Measurements from ENCODE around the gene PARP16. TPM values are rescaled to one million over a fixed set of nuclear protein-coding genes. Genes with fewer than 3 reads are reported as not detected.
"Not testable (repeated sequence)": the region's sequence is repeated elsewhere in the genome, so short reads cannot be mapped to it uniquely, and the experiment has no call there.

PARP16 gene
- total RNA-seq, 2 experiments from 2014 or later = 17.9 to 20.1 TPM

DNA sequence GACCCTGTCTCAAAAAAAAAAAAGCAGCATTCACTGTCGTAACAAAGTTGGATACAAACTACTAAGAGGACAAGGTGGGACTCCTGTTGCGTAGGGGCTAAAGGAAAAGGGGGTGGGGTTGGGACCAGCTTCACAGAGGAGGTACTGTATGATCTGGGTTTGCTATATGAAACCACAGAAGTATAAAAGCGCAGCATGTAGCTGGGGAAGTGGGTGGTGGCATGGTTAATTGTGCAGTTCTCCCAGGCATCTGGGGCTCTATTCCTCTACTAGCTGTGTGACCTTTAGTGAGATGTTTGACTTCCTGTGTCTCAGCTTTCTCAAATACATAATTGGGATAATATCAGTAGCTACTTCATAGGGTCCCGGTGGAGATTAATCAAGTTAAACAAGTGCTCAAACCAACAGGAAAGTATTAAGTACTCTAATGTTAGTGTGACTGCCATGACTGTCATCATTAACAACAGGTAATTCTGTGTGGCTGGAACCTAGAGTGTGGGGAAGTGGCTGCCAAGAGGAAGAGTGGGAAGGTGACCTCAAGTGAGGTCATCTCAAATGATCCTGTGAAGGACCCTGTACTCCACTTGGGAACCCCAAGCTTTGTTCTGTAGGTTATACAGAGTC, 11.5 kb downstream of the PARP16 start:
- Mint-ChIP-seq H3K4me3 (no peak overlapping the region), H3K36me3 (ENCODE audit: low read depth) (no peaks in the 10 kb centered on the region), H3K4me1 (peaks cover 37% of the 10 kb centered on the region), H3K27ac (peak overlapping the region; percentile 86), H3K27me3 (no peaks in the 10 kb centered on the region), H3K9me3 (ENCODE audit: low read depth) (no peaks in the 10 kb centered on the region)
- intact Hi-C loops (cut with DNase I, micrococcal nuclease) = no loop called here
- no peak for DNase-seq
- ChIA-PET CTCF (interaction anchor here (0.6 to 1.6 kb wide), 5 partner anchors 12 to 219 kb away, joined by 3 read pairs; partner anchors contain the start of gene PARP16), POLR2A (interaction anchor here (1.0 to 1.3 kb wide), 2 partner anchors 11 to 29 kb away, joined by 4 read pairs; partner anchors contain the start of genes PARP16 and RNU5B-1)
- peak; percentile 59 for ATAC-seq

DNA sequence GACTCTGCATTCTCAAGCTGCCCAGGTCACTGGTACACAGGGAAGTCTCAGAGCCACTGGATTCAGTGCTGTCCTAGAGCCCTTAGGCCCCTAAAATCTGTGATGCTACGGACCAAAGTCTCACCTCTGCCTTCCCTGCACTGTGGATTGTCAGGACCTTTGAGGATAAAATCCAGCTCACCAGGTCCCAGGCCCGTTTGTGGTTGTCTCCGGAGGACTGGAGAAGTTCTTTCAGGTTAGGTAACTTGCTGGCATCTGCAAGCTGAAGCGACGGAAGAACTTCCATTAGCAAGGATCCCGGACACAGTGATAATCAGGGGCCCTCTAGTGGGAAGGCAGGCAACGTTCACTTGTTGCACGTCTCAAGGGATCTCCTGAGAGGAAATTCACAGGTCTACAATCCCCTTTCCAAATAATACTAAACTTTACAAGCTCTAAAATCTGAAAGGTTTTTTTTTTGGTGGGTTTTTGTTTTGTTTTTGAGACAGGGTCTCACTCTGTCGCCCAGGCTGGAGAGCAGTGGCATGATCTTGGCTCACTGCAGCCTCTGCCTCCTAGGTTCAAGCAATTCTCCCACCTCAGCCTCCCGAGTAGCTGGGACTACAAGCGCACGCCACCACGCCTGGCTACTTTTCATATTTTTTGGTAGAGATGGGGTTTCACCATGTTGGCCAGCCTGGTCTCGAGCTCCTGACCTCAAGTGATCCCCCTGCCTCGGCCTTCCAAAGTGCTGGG, 15.7 kb downstream of the PARP16 start:
- not testable (repeated sequence) for H3K27me3 Mint-ChIP-seq

DNA sequence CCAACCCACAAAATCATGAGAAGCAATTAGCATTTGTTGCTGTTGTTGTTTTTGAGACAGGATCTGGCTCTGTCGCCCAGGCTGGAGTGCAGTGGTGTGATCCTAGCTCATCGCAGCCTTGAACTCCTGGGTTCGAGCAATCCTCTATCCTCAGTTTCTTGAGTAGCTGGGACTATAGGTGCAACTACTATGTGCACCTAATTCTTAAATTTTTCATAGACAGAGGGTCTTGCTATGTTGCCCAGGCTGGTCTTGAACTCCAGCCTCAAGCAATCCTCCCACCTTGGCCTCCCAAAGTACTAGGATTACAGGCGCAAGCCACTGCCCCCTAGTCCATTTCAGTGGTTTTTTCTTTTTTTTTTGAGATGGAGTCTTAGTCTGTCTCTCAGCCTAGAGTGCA, 18.3 kb downstream of the PARP16 start:
- intact Hi-C loops (cut with DNase I, micrococcal nuclease) = no loop called here
- POLR2A ChIA-PET = no interaction called here
- Mint-ChIP-seq H3K4me1 (no peaks in the 10 kb centered on the region), H3K4me3 (no peak overlapping the region), H3K36me3 (ENCODE audit: low read depth) (peaks cover 8% of the 10 kb centered on the region), H3K9me3 (ENCODE audit: low read depth) (no peaks in the 10 kb centered on the region), H3K27ac (no peak overlapping the region), H3K27me3 (no peaks in the 10 kb centered on the region)
- DNase-seq = no peak
- CTCF ChIA-PET = interaction anchor here (0.7 to 1.1 kb wide), 2 partner anchors 19 to 56 kb away, joined by 3 read pairs; no protein-coding TSS in a partner anchor
- no peak for ATAC-seq

More for the DNA sequence above, 15.7 kb downstream of the PARP16 start:
- peak; percentile 68 for ATAC-seq
- H3K27ac Mint-ChIP-seq; H3K36me3 Mint-ChIP-seq (ENCODE audit: low read depth); POLR2A ChIA-PET; H3K9me3 Mint-ChIP-seq (ENCODE audit: low read depth); H3K4me3 Mint-ChIP-seq: not testable (repeated sequence)
- CTCF ChIA-PET = interaction anchor here (0.6 to 2.9 kb wide), 13 partner anchors 10 to 236 kb away, joined by 3 to 12 read pairs (median 4); no protein-coding TSS in a partner anchor
- intact Hi-C loops (cut with DNase I, micrococcal nuclease) = loop anchor here (1.0 to 5.0 kb wide), 3 partner anchors 59 to 82 kb away; partner anchors contain the start of gene CILP (in 1 of the 2)
- DNase-seq = peak; percentile 60
- peaks cover 15% of the 10 kb centered on the region for H3K4me1 Mint-ChIP-seq

DNA sequence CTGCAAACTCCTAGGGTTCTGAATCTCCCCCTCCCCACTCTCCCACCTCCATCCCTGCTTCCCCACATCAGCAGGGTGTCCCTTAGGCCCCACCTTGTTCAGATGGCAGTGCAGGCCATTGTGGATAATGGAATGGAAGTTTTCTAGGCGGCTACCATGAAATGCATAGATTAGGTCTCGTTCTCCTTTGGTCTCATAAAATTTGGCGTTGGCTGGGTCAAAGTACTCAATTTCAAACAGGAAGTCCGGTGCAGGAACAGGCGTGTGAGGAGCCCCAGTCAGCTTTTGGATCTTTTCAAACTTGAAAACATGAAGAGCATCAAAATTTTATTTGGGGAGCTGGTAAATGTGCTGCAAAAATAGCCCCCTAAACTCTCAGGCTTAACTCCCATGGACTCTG, 20.2 kb downstream of the PARP16 start:
- DNase-seq (no peak), ATAC-seq (no peak)
- CTCF ChIA-PET = no interaction called here
- H3K4me1 Mint-ChIP-seq = no peaks in the 10 kb centered on the region
- POLR2A ChIA-PET = no interaction called here
- no peaks in the 10 kb centered on the region for H3K9me3 Mint-ChIP-seq (ENCODE audit: low read depth)
- no peak overlapping the region for H3K27ac Mint-ChIP-seq
- intact Hi-C loops (cut with DNase I, micrococcal nuclease) = no loop called here
- peaks cover 22% of the 10 kb centered on the region for H3K36me3 Mint-ChIP-seq (ENCODE audit: low read depth)
- H3K27me3 Mint-ChIP-seq = no peaks in the 10 kb centered on the region
- no peak overlapping the region for H3K4me3 Mint-ChIP-seq

DNA sequence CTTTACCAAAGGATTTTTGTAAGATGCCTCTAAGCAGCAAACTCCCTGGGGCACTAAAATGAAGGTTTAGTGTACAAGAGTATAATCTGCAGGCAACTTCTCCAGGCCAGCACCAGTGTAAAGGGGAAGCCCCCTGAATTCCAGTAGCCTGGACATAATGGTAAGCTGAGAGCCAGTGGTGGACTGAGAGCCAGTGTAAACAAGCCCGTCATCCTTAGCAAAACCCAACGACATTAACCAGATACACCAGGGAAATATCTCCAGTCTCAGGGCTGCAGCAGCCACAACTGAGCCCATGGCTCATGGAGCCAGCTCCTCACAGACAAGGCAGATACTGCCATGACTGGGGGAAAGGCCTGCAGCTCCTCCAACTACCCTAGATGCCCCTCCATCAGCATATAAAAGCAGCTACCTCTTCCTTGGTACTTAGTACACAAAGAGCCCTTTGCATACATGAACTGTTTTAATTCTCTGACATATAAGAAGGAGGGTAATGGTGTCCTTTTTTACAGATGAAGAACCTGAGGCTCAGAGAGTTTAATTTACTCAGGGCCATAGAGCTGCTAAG, 21.7 kb downstream of the PARP16 start:
- H3K9me3 Mint-ChIP-seq (ENCODE audit: low read depth) = no peaks in the 10 kb centered on the region
- intact Hi-C loops (cut with DNase I, micrococcal nuclease) = no loop called here
- POLR2A ChIA-PET = interaction anchor here (0.6 kb wide), 1 partner anchor 23 kb away, joined by 3 read pairs; no protein-coding TSS in a partner anchor
- H3K27me3 Mint-ChIP-seq = no peaks in the 10 kb centered on the region
- DNase-seq (no peak), ATAC-seq (no peak)
- H3K36me3 Mint-ChIP-seq (ENCODE audit: low read depth) = peaks cover 28% of the 10 kb centered on the region
- H3K4me3 Mint-ChIP-seq = no peak overlapping the region
- H3K4me1 Mint-ChIP-seq = no peaks in the 10 kb centered on the region
- CTCF ChIA-PET = interaction anchor here (1.0 kb wide), 1 partner anchor 21 kb away, joined by 3 read pairs; no protein-coding TSS in a partner anchor
- no peak overlapping the region for H3K27ac Mint-ChIP-seq

DNA sequence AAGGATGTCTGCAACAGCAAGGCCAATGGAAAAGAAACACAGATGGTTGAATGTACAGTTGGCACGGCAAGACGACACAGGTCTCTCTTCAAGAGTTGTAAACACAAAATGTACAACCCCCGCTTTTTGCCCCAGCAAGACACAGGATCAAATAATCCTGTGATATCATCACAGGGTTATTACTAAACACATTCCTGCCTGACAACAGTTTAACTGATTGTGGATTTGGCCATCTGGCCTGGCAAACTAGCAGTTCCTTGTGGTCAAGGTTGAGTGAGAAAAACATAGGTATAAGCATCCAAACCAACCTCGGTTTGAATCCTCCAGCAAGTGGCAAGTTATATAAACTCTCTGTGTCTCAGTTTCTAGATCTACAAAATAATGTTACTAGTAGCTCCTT, 23.4 kb downstream of the PARP16 start:
- no peak for DNase-seq
- Mint-ChIP-seq H3K27ac (no peak overlapping the region), H3K9me3 (ENCODE audit: low read depth) (no peaks in the 10 kb centered on the region), H3K36me3 (ENCODE audit: low read depth) (peaks cover 35% of the 10 kb centered on the region), H3K4me1 (no peaks in the 10 kb centered on the region), H3K4me3 (no peak overlapping the region), H3K27me3 (no peaks in the 10 kb centered on the region)
- intact Hi-C loops (cut with DNase I, micrococcal nuclease) = no loop called here
- POLR2A ChIA-PET = no interaction called here
- CTCF ChIA-PET = no interaction called here
- ATAC-seq = no peak

DNA sequence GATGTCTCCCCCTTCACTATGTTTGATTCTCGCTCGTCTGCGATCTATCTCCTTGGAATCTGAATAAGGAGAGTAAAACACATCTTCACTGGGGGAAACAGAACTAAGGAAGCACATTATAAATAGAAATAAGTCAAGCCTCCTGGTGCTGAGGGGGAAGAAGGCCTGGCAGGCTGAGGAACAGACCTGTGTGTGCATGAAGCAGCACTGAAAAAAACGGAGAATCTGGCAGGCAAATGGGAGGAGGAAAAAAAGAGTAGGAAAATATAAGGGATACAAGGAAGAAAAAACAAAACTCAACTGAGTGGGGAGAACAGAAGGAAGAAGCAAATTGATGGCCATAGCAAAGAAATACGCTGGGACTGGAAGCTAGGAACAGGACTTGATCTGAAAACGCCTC, 25.7 kb downstream of the PARP16 start:
- H3K27ac Mint-ChIP-seq = no peak overlapping the region
- H3K4me3 Mint-ChIP-seq = no peak overlapping the region
- DNase-seq (no peak), ATAC-seq (no peak)
- H3K4me1 Mint-ChIP-seq = no peaks in the 10 kb centered on the region
- H3K36me3 Mint-ChIP-seq (ENCODE audit: low read depth) = peaks cover 36% of the 10 kb centered on the region
- POLR2A ChIA-PET = no interaction called here
- CTCF ChIA-PET = no interaction called here
- no peaks in the 10 kb centered on the region for H3K9me3 Mint-ChIP-seq (ENCODE audit: low read depth)
- intact Hi-C loops (cut with DNase I, micrococcal nuclease) = no loop called here
- H3K27me3 Mint-ChIP-seq = no peaks in the 10 kb centered on the region

DNA sequence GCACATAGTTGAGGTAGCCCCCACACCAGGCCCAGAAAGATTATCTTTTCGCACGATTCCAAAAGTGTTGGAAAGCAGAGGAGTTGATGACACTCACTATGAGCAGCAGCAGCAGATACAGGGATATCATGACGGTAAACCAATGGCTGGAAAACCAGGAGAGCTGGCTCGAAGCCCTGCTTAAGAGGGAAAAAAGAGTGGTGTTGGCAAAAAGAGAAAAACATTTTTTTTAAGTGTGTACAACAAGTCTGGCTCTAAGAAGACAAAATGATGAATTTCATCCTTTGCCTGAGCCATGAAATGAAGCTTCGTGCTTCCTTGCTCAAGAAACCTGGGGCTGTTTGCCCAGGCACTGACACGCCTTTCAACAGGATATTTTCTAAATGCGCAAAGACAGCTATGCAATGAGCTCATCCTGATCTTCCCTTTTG, 27.3 kb downstream of the PARP16 start:
- ATAC-seq = no peak
- H3K9me3 Mint-ChIP-seq (ENCODE audit: low read depth) = no peaks in the 10 kb centered on the region
- H3K27me3 Mint-ChIP-seq = no peaks in the 10 kb centered on the region
- H3K4me3 Mint-ChIP-seq = no peak overlapping the region
- H3K27ac Mint-ChIP-seq = no peak overlapping the region
- peaks cover 38% of the 10 kb centered on the region for H3K36me3 Mint-ChIP-seq (ENCODE audit: low read depth)
- ChIA-PET POLR2A (no interaction called here), CTCF (interaction anchor here (1.1 kb wide), 1 partner anchor 56 kb away, joined by 3 read pairs; no protein-coding TSS in a partner anchor)
- intact Hi-C loops (cut with DNase I, micrococcal nuclease) = no loop called here
- DNase-seq = no peak
- no peaks in the 10 kb centered on the region for H3K4me1 Mint-ChIP-seq

DNA sequence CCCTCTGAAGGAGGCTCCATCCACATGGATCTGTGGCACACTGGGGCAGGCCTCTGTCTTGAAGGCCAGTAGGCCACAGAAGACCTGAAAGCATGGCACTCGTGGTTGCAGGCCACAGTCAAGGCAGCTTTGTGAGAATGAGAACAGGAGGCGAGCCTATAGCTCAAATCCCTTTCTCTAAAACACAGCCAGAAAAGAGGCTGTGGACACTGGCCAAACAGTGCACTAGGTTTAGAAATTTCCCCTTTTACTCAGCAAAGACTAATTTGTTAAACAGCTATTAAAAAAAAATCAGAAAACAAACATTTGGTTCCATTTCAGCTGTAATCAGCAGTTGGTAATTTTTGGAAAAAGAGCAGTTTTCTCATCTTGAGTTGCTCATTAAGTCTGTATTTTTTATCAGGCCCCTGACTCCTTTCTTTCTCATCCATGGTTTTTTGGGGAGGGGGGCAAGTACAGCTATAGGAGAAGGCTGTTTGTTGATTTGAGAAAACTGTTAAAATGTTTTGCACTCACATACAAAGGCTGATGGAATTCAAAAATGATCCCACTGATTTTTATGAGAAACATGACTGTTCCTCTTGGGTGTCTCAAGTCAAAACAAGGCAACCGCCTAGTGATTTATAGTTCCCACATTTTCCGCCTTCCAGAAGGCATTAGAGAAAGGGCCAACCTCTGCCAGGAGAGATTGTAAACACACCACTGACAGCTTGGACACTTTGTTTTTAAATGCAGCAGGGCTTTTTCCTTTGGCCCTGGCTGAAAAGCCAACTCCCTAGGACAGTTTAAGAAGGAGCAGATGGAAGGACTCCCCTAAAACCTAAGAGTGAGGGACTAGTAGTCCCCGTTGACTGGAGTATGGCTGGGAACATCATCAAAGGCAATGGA, 28.1 kb downstream of the PARP16 start:
- Mint-ChIP-seq H3K27ac (no peak overlapping the region), H3K27me3 (no peaks in the 10 kb centered on the region), H3K9me3 (ENCODE audit: low read depth) (no peaks in the 10 kb centered on the region), H3K4me1 (no peaks in the 10 kb centered on the region), H3K36me3 (ENCODE audit: low read depth) (peaks cover 41% of the 10 kb centered on the region), H3K4me3 (no peak overlapping the region)
- intact Hi-C loops (cut with DNase I, micrococcal nuclease) = no loop called here
- ChIA-PET CTCF (interaction anchor here (0.8 to 1.2 kb wide), 3 partner anchors 9 to 55 kb away, joined by 3 to 9 read pairs (median 5); no protein-coding TSS in a partner anchor), POLR2A (interaction anchor here (0.7 kb wide), 1 partner anchor 136 kb away, joined by 4 read pairs; no protein-coding TSS in a partner anchor)
- ATAC-seq (no peak), DNase-seq (no peak)

DNA sequence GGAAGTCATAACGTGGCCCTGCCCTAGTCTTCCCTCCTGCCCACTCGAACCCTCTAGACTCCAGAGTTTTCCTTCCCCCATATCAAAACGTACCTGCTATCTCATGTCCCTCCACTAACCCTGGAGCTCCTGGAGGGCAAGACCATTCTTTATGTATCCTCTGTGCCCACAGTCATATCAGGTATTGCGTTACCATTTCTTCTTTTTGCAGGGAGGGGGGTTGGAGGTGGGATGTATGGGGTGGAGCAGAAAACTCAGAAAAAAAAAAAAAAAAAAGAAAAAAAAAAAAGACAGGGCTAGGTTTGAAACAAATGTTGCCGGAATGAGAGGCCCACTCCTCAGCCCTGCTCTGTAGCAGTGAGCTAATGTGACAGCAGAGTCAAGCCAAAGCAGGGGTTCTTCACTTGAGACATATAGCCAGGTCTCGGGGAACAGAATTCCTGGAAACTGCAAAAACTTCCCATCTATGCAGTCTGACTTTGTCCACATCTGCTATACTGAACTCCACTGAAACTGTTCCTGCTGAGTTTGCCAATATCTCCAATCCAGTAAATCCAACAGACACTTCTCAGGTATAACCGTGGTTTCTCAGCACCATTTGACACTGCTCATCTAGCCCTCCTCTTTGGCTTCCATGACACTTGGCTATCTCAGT, 31.1 kb downstream of the PARP16 start:
- DNase-seq = no peak
- ChIA-PET CTCF (interaction anchor here (0.6 kb wide), 2 partner anchors 10 to 623 kb away, joined by 3 to 4 read pairs; no protein-coding TSS in a partner anchor), POLR2A (no interaction called here)
- no peaks in the 10 kb centered on the region for H3K27me3 Mint-ChIP-seq
- no peak for ATAC-seq
- H3K27ac Mint-ChIP-seq = no peak overlapping the region
- peaks cover 4% of the 10 kb centered on the region for H3K4me1 Mint-ChIP-seq
- no peak overlapping the region for H3K4me3 Mint-ChIP-seq
- H3K36me3 Mint-ChIP-seq (ENCODE audit: low read depth) = peaks cover 22% of the 10 kb centered on the region
- no peaks in the 10 kb centered on the region for H3K9me3 Mint-ChIP-seq (ENCODE audit: low read depth)
- intact Hi-C loops (cut with DNase I, micrococcal nuclease) = no loop called here

Measured in activated CD4-positive, alpha-beta T cell treated with anti-CD3 and anti-CD28 coated beads for 36 hours (primary cell).